Calu3 (cell line): Measurements from ENCODE around the gene VAMP5. TPM values are rescaled to one million over a fixed set of nuclear protein-coding genes. Genes with fewer than 3 reads are reported as not detected.
A peak's percentile ranks its signal among the peaks of the same experiment; 100 is the strongest.
"Not testable (repeated sequence)": the region's sequence is repeated elsewhere in the genome, so short reads cannot be mapped to it uniquely, and the experiment has no call there.

Experiments
- BruUV-seq: library from RNA; stranded (reverse); fragments of 400-500 nt; replicated peaks from 2 replicates; lab custom pipeline; 2021; lab: Mats Ljungman, UMichigan
- CTCF ChIA-PET: fragments of 300-600 bp; sonication (Branson Sonifier 250); formaldehyde crosslinking; loops from one replicate; lab custom pipeline; 2022; ENCODE audit warnings: antibody characterized with exemption; lab: Charles Lee
- DNase-seq: peaks from one replicate; pipeline ENCODE4 v3.0.0; 2022
- H3K27ac Mint-ChIP-seq: one replicate; pipeline ENCODE4 v1.8.0; 2022; ENCODE audit warnings: mixed read lengths; ENCODE audit not compliant: unreplicated experiment
- H3K27me3 Mint-ChIP-seq: one replicate; pipeline ENCODE4 v1.8.0; 2022; ENCODE audit warnings: mixed read lengths; ENCODE audit not compliant: unreplicated experiment
- H3K36me3 Mint-ChIP-seq: one replicate; pipeline ENCODE4 v1.8.0; 2022; ENCODE audit warnings: mild to moderate bottlenecking, moderate library complexity, mixed read lengths; ENCODE audit not compliant: insufficient read depth, unreplicated experiment
- H3K4me1 Mint-ChIP-seq: one replicate; pipeline ENCODE4 v1.8.0; 2022; ENCODE audit warnings: mild to moderate bottlenecking, low read depth, mixed read lengths; ENCODE audit not compliant: unreplicated experiment
- H3K4me3 Mint-ChIP-seq: one replicate; pipeline ENCODE4 v1.8.0; 2022; ENCODE audit warnings: mild to moderate bottlenecking, low read depth, moderate library complexity, mixed read lengths; ENCODE audit not compliant: unreplicated experiment
- H3K9me3 Mint-ChIP-seq: one replicate; pipeline ENCODE4 v1.8.0; 2022; ENCODE audit warnings: low read depth, mixed read lengths; ENCODE audit not compliant: unreplicated experiment
- intact Hi-C: fragments of 100-400 bp; cut with micrococcal nuclease; formaldehyde crosslinking; loops from one replicate; pipeline ENCODE4 v1.10.0; 2022; ENCODE audit not compliant: unreplicated experiment
- total RNA-seq: library from RNA; stranded (reverse); gene quantifications from 2 replicates; pipeline ENCODE4 v1.2.3, GENCODE V29; 2022
- TF ChIP-seq, protein P1 (sequence below): fragments of 200-600 bp; IDR thresholded peaks from one replicate; pipeline ENCODE4 v1.8.0; 2022; ENCODE audit warnings: antibody characterized with exemption; ENCODE audit not compliant: unreplicated experiment

VAMP5 gene
- total RNA-seq, 1 experiment from 2014 or later, result 10.0 TPM

DNA sequence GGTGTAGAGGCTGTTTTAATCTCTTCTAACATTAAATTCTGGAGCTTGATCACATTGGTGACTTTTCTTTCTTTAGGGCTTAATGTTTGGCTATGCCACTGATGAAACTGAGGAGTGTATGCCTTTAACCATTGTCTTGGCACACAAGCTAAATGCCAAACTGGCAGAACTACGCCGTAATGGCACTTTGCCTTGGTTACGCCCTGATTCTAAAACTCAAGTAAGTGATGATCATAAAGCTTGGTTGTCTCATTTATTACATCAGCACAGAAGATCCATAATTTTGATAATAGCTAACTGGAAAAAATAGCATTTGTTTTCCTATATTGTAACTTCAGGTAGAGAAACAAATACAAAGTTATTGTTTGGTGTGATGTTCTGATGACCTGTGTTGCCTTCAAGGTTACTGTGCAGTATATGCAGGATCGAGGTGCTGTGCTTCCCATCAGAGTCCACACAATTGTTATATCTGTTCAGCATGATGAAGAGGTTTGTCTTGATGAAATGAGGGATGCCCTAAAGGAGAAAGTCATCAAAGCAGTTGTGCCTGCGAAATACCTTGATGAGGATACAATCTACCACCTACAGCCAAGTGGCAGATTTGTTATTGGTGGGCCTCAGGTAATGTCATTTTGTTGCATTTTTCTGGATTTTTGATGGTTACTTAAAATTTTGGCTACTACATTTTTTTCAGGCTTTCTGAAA, 42.3 kb upstream of the VAMP5 start:
- peak overlapping the region; percentile 79 for H3K4me3 Mint-ChIP-seq
- H3K36me3 Mint-ChIP-seq, result peaks cover 96% of the 10 kb centered on the region
- intact Hi-C loops, result loop anchor here (2.0 kb wide), 2 partner anchors 25 to 73 kb away; no protein-coding TSS in a partner anchor
- H3K27ac Mint-ChIP-seq, result peak overlapping the region; percentile 78
- no TSS peak for BruUV-seq
- CTCF ChIA-PET, result interaction anchor here (0.8 to 2.8 kb wide), 3 partner anchors 10 to 122 kb away, joined by 3 to 7 read pairs (median 4); no protein-coding TSS in a partner anchor
- TF ChIP-seq, protein P1, sequence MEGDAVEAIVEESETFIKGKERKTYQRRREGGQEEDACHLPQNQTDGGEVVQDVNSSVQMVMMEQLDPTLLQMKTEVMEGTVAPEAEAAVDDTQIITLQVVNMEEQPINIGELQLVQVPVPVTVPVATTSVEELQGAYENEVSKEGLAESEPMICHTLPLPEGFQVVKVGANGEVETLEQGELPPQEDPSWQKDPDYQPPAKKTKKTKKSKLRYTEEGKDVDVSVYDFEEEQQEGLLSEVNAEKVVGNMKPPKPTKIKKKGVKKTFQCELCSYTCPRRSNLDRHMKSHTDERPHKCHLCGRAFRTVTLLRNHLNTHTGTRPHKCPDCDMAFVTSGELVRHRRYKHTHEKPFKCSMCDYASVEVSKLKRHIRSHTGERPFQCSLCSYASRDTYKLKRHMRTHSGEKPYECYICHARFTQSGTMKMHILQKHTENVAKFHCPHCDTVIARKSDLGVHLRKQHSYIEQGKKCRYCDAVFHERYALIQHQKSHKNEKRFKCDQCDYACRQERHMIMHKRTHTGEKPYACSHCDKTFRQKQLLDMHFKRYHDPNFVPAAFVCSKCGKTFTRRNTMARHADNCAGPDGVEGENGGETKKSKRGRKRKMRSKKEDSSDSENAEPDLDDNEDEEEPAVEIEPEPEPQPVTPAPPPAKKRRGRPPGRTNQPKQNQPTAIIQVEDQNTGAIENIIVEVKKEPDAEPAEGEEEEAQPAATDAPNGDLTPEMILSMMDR, result no peak
- H3K9me3 Mint-ChIP-seq, result no peaks in the 10 kb centered on the region
- DNase-seq, result no peak
- peaks cover 45% of the 10 kb centered on the region for H3K4me1 Mint-ChIP-seq
- no peaks in the 10 kb centered on the region for H3K27me3 Mint-ChIP-seq

DNA sequence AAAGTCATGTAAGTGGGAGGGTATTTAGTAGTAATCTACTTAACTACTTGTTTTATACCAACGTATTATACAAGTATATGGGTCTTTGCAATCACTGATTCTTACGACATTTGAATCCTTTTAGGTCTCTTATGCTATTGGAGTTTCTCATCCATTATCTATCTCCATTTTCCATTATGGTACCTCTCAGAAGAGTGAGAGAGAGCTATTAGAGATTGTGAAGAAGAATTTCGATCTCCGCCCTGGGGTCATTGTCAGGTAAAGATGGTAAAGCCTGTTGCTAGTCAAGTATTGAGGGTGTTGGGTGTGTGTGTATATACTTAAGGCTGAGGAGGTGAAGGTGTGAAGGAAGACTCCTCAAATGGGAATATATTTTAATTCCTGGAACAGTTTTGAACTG, 41.5 kb upstream of the VAMP5 start:
- no TSS peak for BruUV-seq
- Mint-ChIP-seq H3K4me1 (peaks cover 41% of the 10 kb centered on the region), H3K9me3 (no peaks in the 10 kb centered on the region), H3K27me3 (no peaks in the 10 kb centered on the region), H3K36me3 (peaks cover 98% of the 10 kb centered on the region), H3K4me3 (peak overlapping the region; percentile 79), H3K27ac (peak overlapping the region; percentile 78)
- TF ChIP-seq, protein P1, result no peak
- no peak for DNase-seq
- CTCF ChIA-PET, result interaction anchor here (2.0 kb wide), 1 partner anchor 9 kb away, joined by 4 read pairs; no protein-coding TSS in a partner anchor
- intact Hi-C loops, result no loop called here

DNA sequence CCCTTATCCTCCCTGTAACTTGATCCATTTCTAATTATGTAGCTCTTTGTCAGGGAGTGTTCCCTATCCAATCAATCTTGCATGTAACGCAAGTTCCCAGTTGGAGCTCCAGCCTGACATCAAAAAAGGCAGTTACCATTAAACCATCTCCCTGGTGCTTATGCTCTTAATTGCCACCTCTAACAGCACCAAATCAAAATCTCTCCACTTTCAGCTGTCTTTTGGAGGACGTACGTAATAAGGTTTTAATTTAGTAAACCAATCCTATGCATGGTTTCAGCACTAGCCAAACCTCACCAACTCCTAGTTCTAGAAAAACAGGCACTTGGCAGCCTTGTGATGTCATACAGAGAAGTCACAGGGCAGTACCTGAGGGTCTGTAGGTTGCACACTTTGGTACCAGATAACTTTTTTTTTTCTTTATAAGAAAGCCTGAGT, 40.0 kb upstream of the VAMP5 start:
- peaks cover 95% of the 10 kb centered on the region for H3K36me3 Mint-ChIP-seq
- CTCF ChIA-PET, result not testable (repeated sequence)
- H3K4me1 Mint-ChIP-seq, result peaks cover 44% of the 10 kb centered on the region

DNA sequence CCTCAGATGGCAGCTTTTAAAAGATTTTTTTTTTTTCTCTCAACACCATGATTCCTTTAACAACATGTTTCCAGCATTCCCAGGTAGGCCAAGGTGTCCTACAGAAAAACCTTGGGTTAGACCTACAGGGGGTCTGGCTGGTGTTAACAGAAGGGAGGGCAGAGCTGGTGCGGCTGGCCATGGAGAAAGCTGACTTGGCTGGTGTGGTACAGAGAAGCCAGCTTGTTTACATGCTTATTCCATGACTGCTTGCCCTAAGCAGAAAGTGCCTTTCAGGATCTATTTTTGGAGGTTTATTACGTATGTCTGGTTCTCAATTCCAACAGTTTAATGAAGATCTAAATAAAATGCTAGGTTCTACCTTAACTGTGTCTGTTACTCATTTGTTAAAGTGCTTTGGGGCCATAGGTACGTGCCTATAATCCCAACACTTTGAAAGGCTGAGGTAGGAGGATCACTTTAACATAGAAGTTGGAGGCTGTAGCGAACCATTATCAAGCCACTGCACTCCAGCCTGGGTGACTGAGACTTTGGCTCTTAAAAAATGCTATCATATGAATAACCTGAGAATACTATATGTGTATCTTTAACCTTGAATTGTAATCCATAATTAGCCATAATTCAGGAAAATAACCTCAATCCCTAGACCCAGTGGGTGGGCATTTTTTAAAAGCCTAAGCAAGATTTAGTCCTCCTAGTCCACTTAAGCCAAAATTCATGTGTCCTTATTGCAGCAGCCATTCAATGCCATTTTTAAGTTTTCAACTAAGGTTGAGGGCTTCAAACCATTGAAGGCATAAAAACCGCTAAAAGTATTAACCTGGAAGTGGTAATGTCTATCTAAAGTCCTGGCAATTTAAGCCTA, 39.1 kb upstream of the VAMP5 start:
- intact Hi-C loops, H3K27ac Mint-ChIP-seq, DNase-seq, H3K9me3 Mint-ChIP-seq, BruUV-seq, H3K27me3 Mint-ChIP-seq, H3K4me3 Mint-ChIP-seq: not testable (repeated sequence)
- Mint-ChIP-seq H3K36me3 (peaks cover 95% of the 10 kb centered on the region), H3K4me1 (peaks cover 44% of the 10 kb centered on the region)
- CTCF ChIA-PET, result interaction anchor here (0.8 to 1.8 kb wide), 2 partner anchors 123 to 126 kb away, joined by 3 to 5 read pairs; no protein-coding TSS in a partner anchor

More for the DNA sequence above, 40.0 kb upstream of the VAMP5 start:
- BruUV-seq, intact Hi-C loops, H3K9me3 Mint-ChIP-seq, DNase-seq, H3K27me3 Mint-ChIP-seq: not testable (repeated sequence)
- H3K4me3 Mint-ChIP-seq, result peak overlapping the region; percentile 15
- peak overlapping the region; percentile 38 for H3K27ac Mint-ChIP-seq

DNA sequence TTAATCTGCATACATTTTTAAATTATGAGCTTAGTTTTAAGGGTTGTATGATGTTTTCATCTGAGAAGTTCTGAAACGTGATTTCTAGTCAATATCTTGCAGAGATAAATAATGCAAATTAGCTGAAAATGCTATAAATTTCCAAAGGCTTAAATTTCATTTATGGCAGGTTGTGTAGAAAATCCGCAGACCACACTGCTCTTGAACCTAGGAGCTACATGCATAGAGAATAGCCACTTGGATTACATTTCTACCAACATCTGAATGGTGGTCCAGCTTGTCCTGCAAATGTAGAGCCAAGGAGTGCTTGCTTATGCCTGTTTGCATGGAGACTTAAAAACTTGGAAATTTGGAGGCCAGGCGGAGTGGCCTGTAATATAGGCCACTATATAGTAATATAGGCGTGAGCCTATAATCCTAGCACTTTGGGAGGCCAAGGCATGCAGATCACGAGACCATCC, 38.4 kb upstream of the VAMP5 start:
- H3K4me3 Mint-ChIP-seq, result no peak overlapping the region
- no peak for DNase-seq
- no peaks in the 10 kb centered on the region for H3K27me3 Mint-ChIP-seq
- peaks cover 90% of the 10 kb centered on the region for H3K36me3 Mint-ChIP-seq
- intact Hi-C loops, result no loop called here
- peak overlapping the region; percentile 67 for H3K27ac Mint-ChIP-seq
- peaks cover 44% of the 10 kb centered on the region for H3K4me1 Mint-ChIP-seq
- H3K9me3 Mint-ChIP-seq, result no peaks in the 10 kb centered on the region
- TF ChIP-seq, protein P1, result no peak
- CTCF ChIA-PET, result interaction anchor here (0.8 to 1.8 kb wide), 2 partner anchors 124 to 126 kb away, joined by 3 to 5 read pairs; no protein-coding TSS in a partner anchor
- BruUV-seq, result no TSS peak
